ENCODE measurements around the gene EPHB1.

EPHB1 gene

GRCh38 chr3:134911586-134912548 is 116.8 kb downstream of the EPHB1 start:
- no peak overlapping the region for H3K4me3 Mint-ChIP-seq
- ATAC-seq, result no peak
- H3K9me3 Mint-ChIP-seq, result no peaks in the 10 kb centered on the region
- peaks cover 43% of the 10 kb centered on the region for H3K27me3 Mint-ChIP-seq
- H3K27ac Mint-ChIP-seq, result no peak overlapping the region
- DNase-seq, result no peak
- no peaks in the 10 kb centered on the region for H3K4me1 Mint-ChIP-seq

GRCh38 chr3:134916276-134916961 is 121.4 kb downstream of the EPHB1 start:
- no peaks in the 10 kb centered on the region for H3K4me1 Mint-ChIP-seq

GRCh38 chr3:134917631-134918030 is 122.6 kb downstream of the EPHB1 start:
- ATAC-seq, result no peak
- DNase-seq, result no peak
- Mint-ChIP-seq H3K27me3 (peaks cover 12% of the 10 kb centered on the region), H3K4me1 (no peaks in the 10 kb centered on the region), H3K4me3 (no peak overlapping the region), H3K27ac (no peak overlapping the region), H3K9me3 (no peaks in the 10 kb centered on the region)

More at GRCh38 chr3:134916276-134916961, 121.4 kb downstream of the EPHB1 start:
- Mint-ChIP-seq H3K27me3 (peaks cover 18% of the 10 kb centered on the region), H3K27ac (no peak overlapping the region), H3K9me3 (no peaks in the 10 kb centered on the region), H3K4me3 (no peak overlapping the region)
- ATAC-seq (no peak), DNase-seq (no peak)

- DNase-seq (no peak), ATAC-seq (no peak)
- Mint-ChIP-seq H3K27me3 (peaks cover 7% of the 10 kb centered on the region), H3K27ac (no peak overlapping the region), H3K4me1 (no peaks in the 10 kb centered on the region), H3K9me3 (no peaks in the 10 kb centered on the region), H3K4me3 (no peak overlapping the region)
Measured at GRCh38 chr3:134918441-134918840, 123.4 kb downstream of the EPHB1 start.

- Mint-ChIP-seq H3K27ac (no peak overlapping the region), H3K4me3 (no peak overlapping the region), H3K27me3 (peaks cover 17% of the 10 kb centered on the region), H3K9me3 (peaks cover 0 to 7% of the 10 kb centered on the region in 2 donors), H3K4me1 (no peaks in the 10 kb centered on the region)
- DNase-seq, result no peak
- ATAC-seq, result no peak
Measured at GRCh38 chr3:134922101-134922500, 127.0 kb downstream of the EPHB1 start.

- ATAC-seq (no peak), DNase-seq (no peak)
- Mint-ChIP-seq H3K27ac (no peak overlapping the region), H3K9me3 (peaks cover 0 to 7% of the 10 kb centered on the region in 2 donors), H3K4me1 (no peaks in the 10 kb centered on the region), H3K4me3 (no peak overlapping the region), H3K27me3 (peaks cover 17% of the 10 kb centered on the region)
Measured at GRCh38 chr3:134922866-134923265, 127.8 kb downstream of the EPHB1 start.

- DNase-seq (no peak), ATAC-seq (no peak)
- H3K9me3 Mint-ChIP-seq, result peaks cover 0 to 7% of the 10 kb centered on the region in 2 donors
- no peaks in the 10 kb centered on the region for H3K4me1 Mint-ChIP-seq
- peaks cover 17% of the 10 kb centered on the region for H3K27me3 Mint-ChIP-seq
- no peak overlapping the region for H3K4me3 Mint-ChIP-seq
- H3K27ac Mint-ChIP-seq, result no peak overlapping the region
Measured at GRCh38 chr3:134923286-134923685, 128.2 kb downstream of the EPHB1 start.

GRCh38 chr3:134927599-134927998 is 132.5 kb downstream of the EPHB1 start:
- peaks cover 12% of the 10 kb centered on the region for H3K4me1 Mint-ChIP-seq
- no peak for ATAC-seq
- H3K9me3 Mint-ChIP-seq, result peaks cover 0 to 7% of the 10 kb centered on the region in 2 donors
- no peak overlapping the region for H3K4me3 Mint-ChIP-seq
- H3K27me3 Mint-ChIP-seq, result peaks cover 26% of the 10 kb centered on the region
- no peak for DNase-seq
- no peak overlapping the region for H3K27ac Mint-ChIP-seq

GRCh38 chr3:134928392-134928791 is 133.3 kb downstream of the EPHB1 start:
- Mint-ChIP-seq H3K9me3 (peaks cover 0 to 7% of the 10 kb centered on the region in 2 donors), H3K27ac (no peak overlapping the region), H3K4me3 (no peak overlapping the region), H3K4me1 (peaks cover 12% of the 10 kb centered on the region), H3K27me3 (peaks cover 26% of the 10 kb centered on the region)
- no peak for DNase-seq
- no peak for ATAC-seq

GRCh38 chr3:134928819-134929218 is 133.8 kb downstream of the EPHB1 start:
- no peak overlapping the region for H3K4me3 Mint-ChIP-seq
- H3K27ac Mint-ChIP-seq, result no peak overlapping the region
- ATAC-seq, result no peak
- H3K4me1 Mint-ChIP-seq, result peaks cover 12% of the 10 kb centered on the region
- DNase-seq, result no peak
- peaks cover 26% of the 10 kb centered on the region for H3K27me3 Mint-ChIP-seq
- peaks cover 0 to 7% of the 10 kb centered on the region in 2 donors for H3K9me3 Mint-ChIP-seq

GRCh38 chr3:134929976-134930375 is 134.9 kb downstream of the EPHB1 start:
- peaks cover 26% of the 10 kb centered on the region for H3K27me3 Mint-ChIP-seq
- H3K27ac Mint-ChIP-seq, result no peak overlapping the region
- H3K9me3 Mint-ChIP-seq, result peaks cover 0 to 4% of the 10 kb centered on the region in 2 donors
- DNase-seq (no peak), ATAC-seq (peak; percentile 55)
- H3K4me3 Mint-ChIP-seq, result no peak overlapping the region
- peaks cover 12% of the 10 kb centered on the region for H3K4me1 Mint-ChIP-seq

GRCh38 chr3:134931045-134931785 is 136.2 kb downstream of the EPHB1 start:
- peaks cover 12% of the 10 kb centered on the region for H3K4me1 Mint-ChIP-seq
- no peak overlapping the region for H3K4me3 Mint-ChIP-seq
- H3K9me3 Mint-ChIP-seq, result no peaks in the 10 kb centered on the region
- no peak for DNase-seq
- H3K27me3 Mint-ChIP-seq, result peaks cover 23% of the 10 kb centered on the region
- H3K27ac Mint-ChIP-seq, result no peak overlapping the region
- ATAC-seq, result no peak

GRCh38 chr3:134932035-134932434 is 137.0 kb downstream of the EPHB1 start:
- H3K4me3 Mint-ChIP-seq, result no peak overlapping the region
- ATAC-seq (no peak), DNase-seq (no peak)
- H3K27me3 Mint-ChIP-seq, result peaks cover 16% of the 10 kb centered on the region
- H3K4me1 Mint-ChIP-seq, result peaks cover 12% of the 10 kb centered on the region
- H3K27ac Mint-ChIP-seq, result no peak overlapping the region
- H3K9me3 Mint-ChIP-seq, result no peaks in the 10 kb centered on the region

- Mint-ChIP-seq H3K4me3 (no peak overlapping the region), H3K27me3 (peaks cover 9% of the 10 kb centered on the region), H3K4me1 (peaks cover 8% of the 10 kb centered on the region), H3K27ac (no peak overlapping the region), H3K9me3 (no peaks in the 10 kb centered on the region)
- DNase-seq (no peak), ATAC-seq (no peak)
Measured at GRCh38 chr3:134933997-134934396, 138.9 kb downstream of the EPHB1 start.

GRCh38 chr3:134934933-134935332 is 139.9 kb downstream of the EPHB1 start:
- no peak for DNase-seq
- ATAC-seq, result no peak

More at GRCh38 chr3:134934933-134935332, 139.9 kb downstream of the EPHB1 start:
- no peaks in the 10 kb centered on the region for H3K4me1 Mint-ChIP-seq
- H3K4me3 Mint-ChIP-seq, result no peak overlapping the region
- no peaks in the 10 kb centered on the region for H3K27me3 Mint-ChIP-seq
- H3K27ac Mint-ChIP-seq, result no peak overlapping the region
- no peaks in the 10 kb centered on the region for H3K9me3 Mint-ChIP-seq

All from stimulated activated naive CD8-positive, alpha-beta T cell treated with anti-CD3 and anti-CD28 coated beads, Interleukin-15, amount 100 ng/mL, for 72 hours (primary cell).